Large intestine (tissue), 3 donors: ENCODE data around the gene TBL1XR1. TPM values are rescaled to one million over a fixed set of nuclear protein-coding genes. Genes with fewer than 3 reads are reported as not detected.
A peak's percentile ranks its signal among the peaks of the same experiment; 100 is the strongest.

Experiments used
- DNase-seq, 2 donors: peaks; one replicate each; pipeline versions ENCODE4 v3.0.0 to v3.0.0-alpha.2; 2013
- H3K27ac ChIP-seq: one replicate; pipeline ENCODE4 v1.5.1; 2013; ENCODE audit warnings: low read length
- H3K27me3 ChIP-seq: 2 replicates; pipeline ENCODE4 v1.6.1; 2013; ENCODE audit warnings: low read length; ENCODE audit not compliant: control insufficient read depth, insufficient read depth
- H3K36me3 ChIP-seq: 2 replicates; pipeline ENCODE4 v1.6.1; 2013; ENCODE audit warnings: low read length; ENCODE audit not compliant: control insufficient read depth, insufficient read depth
- H3K4me1 ChIP-seq: one replicate; pipeline ENCODE4 v1.6.1; 2013; ENCODE audit warnings: low read length; ENCODE audit not compliant: control insufficient read depth, insufficient read depth
- H3K4me3 ChIP-seq: one replicate; pipeline ENCODE4 v1.5.1; 2013; ENCODE audit warnings: low read length
- H3K9me3 ChIP-seq: one replicate; pipeline ENCODE4 v1.6.1; 2013; ENCODE audit warnings: mild to moderate bottlenecking, low read depth, low read length, moderate library complexity; ENCODE audit not compliant: control insufficient read depth
- WGBS: methylation state at CpG from one replicate; pipeline ENCODE4 v1.1.5; 2013; ENCODE audit warnings: low lambda C conversion rate; ENCODE audit not compliant: insufficient coverage; 5-methylcytosine and 5-hydroxymethylcytosine counted together
- polyA plus RNA-seq: library from polyadenylated mRNA; unstranded; fragments of 120-200 nt; gene quantifications from one replicate; pipeline ENCODE4 v1.2.1, GENCODE V29; 2013

Gene TBL1XR1
- polyA plus RNA-seq, 1 donor: 75.7 TPM

- H3K27me3 ChIP-seq: no peaks in the 10 kb centered on the region
- DNase-seq: no peak
- no peaks in the 10 kb centered on the region for H3K36me3 ChIP-seq
- WGBS: 83% methylated on average over 1 of the region's 1 CpG
- H3K27ac ChIP-seq: no peak overlapping the region
- H3K4me1 ChIP-seq: no peaks in the 10 kb centered on the region
- H3K4me3 ChIP-seq: no peak overlapping the region
- H3K9me3 ChIP-seq: peaks cover 8% of the 10 kb centered on the region
These were observed 32.5 kb upstream of the TBL1XR1 start for GRCh38 chr3:177229791-177230190.

DNA sequence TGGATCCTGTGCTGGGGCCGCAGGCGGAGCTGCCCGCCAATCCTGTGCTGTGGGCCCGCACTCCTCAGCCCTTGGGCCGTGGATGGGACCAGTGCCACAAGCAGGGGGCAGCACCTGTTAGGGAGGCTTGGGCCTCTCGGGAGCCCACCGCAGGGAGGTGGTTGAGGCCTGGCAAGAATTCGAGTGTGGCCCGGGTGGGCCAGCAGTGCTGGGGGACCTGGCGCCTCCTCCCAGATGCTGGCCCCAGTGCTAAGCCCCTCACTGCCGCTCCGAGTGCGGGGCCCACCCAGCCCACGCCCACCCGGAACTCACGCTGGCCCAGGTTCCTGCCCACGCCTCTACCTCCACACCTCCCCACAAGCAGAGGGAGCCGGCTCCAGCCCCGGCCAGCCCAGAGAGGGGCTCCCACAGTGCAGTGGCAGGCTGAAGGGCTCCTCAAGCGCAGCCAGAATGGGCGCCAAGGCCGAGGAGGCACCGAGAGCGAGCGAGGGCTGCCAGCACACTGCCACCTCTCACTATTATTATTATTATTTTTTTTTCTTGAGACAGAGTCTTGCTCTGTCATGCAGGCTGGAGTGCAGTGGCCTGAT is 31.4 kb upstream of the TBL1XR1 start:
- no peak for DNase-seq
- H3K36me3 ChIP-seq: no peaks in the 10 kb centered on the region
- H3K4me1 ChIP-seq: no peaks in the 10 kb centered on the region
- WGBS: no CpG with 5 or more reads among the region's 25 CpGs
- H3K4me3 ChIP-seq: no peak overlapping the region
- peaks cover 8% of the 10 kb centered on the region for H3K9me3 ChIP-seq
- no peak overlapping the region for H3K27ac ChIP-seq
- no peaks in the 10 kb centered on the region for H3K27me3 ChIP-seq

DNA sequence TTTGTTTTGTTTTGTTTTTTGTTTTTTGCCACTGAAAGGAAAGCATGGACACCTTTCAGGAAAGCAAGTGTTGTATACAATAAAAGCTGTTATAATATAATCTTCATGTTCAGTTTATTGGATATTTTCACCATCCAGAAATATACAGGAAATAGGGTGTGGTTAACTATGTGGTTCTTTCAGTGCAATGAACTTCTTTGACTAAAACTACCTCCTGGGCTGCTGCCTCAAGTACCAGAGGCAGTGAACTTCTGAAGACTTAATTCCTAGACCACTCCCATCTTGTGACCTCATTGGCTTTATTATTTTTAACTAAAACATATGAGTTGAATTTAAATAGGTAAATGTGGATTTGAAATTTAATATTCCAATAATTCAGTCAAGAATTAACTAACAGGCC is 27.1 kb upstream of the TBL1XR1 start:
- Histone ChIP-seq H3K27ac (no peak overlapping the region), H3K36me3 (no peaks in the 10 kb centered on the region), H3K4me3 (no peak overlapping the region), H3K27me3 (no peaks in the 10 kb centered on the region), H3K4me1 (no peaks in the 10 kb centered on the region), H3K9me3 (peaks cover 8% of the 10 kb centered on the region)
- DNase-seq: no peak

DNA sequence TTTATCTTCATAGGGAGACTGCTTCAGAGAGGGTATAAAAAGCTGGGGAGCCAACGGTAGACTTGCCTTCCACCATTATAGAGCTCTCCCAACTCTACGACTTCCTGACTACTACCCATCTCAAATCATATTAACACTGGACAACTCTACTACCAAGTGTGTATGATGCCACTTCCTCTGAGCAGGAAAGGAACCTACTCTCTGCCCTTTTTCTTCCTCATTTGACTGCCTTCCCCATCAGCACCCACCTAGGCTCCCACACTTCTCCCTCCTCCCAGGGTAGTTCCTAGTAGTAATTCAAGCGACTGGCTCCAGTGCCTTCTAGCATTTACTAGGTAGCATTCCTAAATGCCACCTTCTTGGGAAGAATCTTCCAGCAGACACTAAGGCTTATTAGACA is 24.5 kb upstream of the TBL1XR1 start:
- Histone ChIP-seq H3K36me3 (no peaks in the 10 kb centered on the region), H3K9me3 (peaks cover 3% of the 10 kb centered on the region), H3K4me3 (no peak overlapping the region), H3K27ac (no peak overlapping the region), H3K4me1 (no peaks in the 10 kb centered on the region), H3K27me3 (no peaks in the 10 kb centered on the region)
- WGBS: no CpG with 5 or more reads among the region's 3 CpGs
- DNase-seq: no peak

DNA sequence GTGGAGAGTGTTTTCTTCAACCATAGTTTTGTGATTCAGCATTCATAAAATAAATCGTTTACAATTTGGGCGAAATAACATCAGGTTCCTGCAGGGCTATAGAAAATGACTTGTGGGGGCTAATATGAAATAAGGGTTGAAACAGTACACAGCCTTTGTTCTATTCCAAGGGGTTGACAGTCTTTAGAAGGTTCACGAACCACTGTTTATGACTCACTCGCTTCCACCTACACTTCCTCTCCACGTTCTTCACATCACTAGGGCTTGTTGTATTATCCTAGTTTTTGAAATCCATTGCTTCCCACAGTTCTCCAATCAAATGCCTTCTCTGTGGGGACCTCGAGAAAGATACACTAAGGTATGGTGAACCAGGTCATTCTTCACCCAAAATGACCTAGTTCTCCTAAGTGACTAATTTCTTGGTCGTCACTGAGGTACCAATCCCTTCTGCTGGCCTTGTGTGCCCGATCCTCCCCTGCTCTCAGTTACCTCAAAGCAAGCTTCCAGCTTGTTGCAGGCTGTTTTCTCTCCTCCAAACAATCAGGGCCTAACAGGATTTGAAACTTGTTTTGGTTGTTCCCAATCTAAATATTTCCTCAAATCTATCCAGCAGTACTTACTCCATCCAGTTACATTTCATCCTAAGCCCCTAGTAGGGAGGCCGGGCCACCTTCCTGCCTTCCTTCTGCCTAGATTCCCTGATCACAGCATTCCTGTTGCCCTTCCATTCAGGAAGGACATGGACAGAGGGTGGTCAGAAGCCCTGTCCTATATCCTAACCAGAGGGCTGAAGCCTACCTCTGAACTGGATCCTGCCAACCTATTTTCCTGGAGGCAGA is 23.1 kb upstream of the TBL1XR1 start:
- Histone ChIP-seq H3K27ac (no peak overlapping the region), H3K4me3 (no peak overlapping the region), H3K36me3 (no peaks in the 10 kb centered on the region), H3K27me3 (no peaks in the 10 kb centered on the region), H3K9me3 (peaks cover 3% of the 10 kb centered on the region), H3K4me1 (no peaks in the 10 kb centered on the region)
- WGBS: 89% methylated on average over 3 of the region's 9 CpGs
- DNase-seq: no peak

DNA sequence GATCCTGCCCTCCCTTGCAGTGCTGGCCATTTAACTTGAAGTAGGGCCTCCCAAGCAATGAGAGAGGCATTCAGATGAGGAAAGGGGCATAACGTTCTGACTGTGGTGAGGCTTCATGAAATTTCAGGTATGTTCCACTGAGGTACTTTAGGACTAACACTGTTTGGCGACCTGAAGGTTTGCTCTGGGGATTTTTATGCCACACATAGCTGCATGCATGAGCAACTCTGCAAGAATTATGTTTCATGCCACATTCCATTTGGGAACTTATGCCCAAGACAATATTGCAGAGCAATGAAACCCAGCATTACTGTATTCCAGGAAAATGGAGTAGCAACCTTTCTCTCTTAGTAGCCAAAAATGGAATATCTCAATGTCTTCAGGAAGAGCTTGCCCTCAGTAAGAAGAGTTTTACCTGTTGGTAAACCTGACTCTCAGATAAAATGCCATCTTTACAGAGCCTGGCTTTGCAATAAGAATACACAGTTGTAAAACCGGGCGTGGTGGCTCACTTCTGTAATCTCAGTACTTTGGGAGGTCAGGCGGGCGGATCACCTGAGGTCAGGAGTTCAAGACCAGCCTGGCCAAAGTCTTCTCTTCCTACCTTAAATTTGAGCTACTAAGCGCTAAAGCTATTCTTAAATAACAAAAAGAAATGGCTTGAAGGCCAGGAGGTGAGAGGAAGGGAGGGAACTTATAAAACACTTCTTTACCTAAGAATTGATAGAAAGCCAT is 16.7 kb upstream of the TBL1XR1 start:
- Histone ChIP-seq H3K27ac (no peak overlapping the region), H3K4me1 (peaks cover 31% of the 10 kb centered on the region), H3K4me3 (no peak overlapping the region), H3K9me3 (peaks cover 3% of the 10 kb centered on the region), H3K27me3 (no peaks in the 10 kb centered on the region), H3K36me3 (no peaks in the 10 kb centered on the region)
- DNase-seq: peak in 1 of 2 donors; percentile 58
- no CpG with 5 or more reads among the region's 7 CpGs for WGBS

GRCh38 chr3:177212756-177213155 is 15.5 kb upstream of the TBL1XR1 start:
- no peaks in the 10 kb centered on the region for H3K27me3 ChIP-seq
- no peak overlapping the region for H3K27ac ChIP-seq
- WGBS: no CpG with 5 or more reads among the region's 8 CpGs
- no peak for DNase-seq
- H3K4me3 ChIP-seq: no peak overlapping the region
- H3K9me3 ChIP-seq: no peaks in the 10 kb centered on the region
- no peaks in the 10 kb centered on the region for H3K36me3 ChIP-seq
- peaks cover 38% of the 10 kb centered on the region for H3K4me1 ChIP-seq

DNA sequence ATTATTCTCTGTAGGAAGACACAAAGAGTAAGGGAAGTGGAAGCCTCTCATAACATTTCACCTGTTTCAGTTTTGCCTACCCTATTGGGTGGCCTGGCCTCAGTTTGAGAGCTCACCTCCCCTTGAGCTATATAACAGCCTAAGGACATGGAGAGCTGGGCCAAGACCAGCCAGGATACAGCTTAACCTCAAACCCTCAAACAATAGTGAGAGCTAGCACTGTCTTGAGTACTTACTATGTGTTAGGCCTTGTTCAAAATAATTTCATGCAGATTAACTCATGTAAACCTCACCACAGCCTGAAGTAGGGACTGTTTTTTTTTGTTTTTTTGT is 15.0 kb upstream of the TBL1XR1 start:
- H3K4me1 ChIP-seq: peaks cover 38% of the 10 kb centered on the region
- no peaks in the 10 kb centered on the region for H3K27me3 ChIP-seq
- H3K36me3 ChIP-seq: no peaks in the 10 kb centered on the region
- H3K9me3 ChIP-seq: no peaks in the 10 kb centered on the region
- H3K27ac ChIP-seq: peak overlapping the region; percentile 58
- no peak overlapping the region for H3K4me3 ChIP-seq
- no peak for DNase-seq

DNA sequence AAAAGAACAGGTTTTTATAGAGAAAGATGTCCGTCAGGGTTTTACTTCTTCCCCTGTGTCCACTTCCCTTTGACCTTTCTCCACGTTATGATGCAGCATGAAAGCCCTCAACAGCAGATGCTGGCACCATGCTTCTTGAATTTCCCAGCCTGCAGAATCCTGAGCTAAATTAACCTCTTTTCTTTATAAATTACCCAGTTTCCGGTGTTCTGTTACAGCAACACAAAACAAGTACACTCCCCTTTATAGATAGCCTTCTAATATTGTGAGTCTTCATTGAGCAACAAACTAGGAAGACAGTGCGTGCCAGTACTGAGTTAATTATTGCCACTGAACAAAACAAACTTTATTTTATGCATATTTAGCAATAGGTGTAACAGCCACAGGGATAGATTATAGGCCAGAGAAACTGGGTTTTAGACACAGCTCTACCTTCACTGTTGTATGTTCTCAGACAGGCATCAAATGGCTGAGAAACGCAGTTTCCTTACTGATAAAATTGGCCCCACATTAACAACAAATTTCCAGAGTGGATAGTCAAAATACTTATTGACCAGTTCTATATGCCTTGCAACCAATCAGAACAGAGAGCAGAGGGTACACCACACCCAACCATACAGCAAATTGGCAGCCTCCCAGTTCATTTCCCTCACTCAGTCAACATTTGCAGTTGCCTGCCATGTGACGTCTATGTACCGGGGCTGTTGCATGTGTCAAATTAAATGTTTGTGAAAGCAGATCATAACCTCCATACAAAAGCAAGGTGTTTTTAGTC is 14.4 kb upstream of the TBL1XR1 start:
- Histone ChIP-seq H3K9me3 (no peaks in the 10 kb centered on the region), H3K4me1 (peaks cover 38% of the 10 kb centered on the region), H3K4me3 (no peak overlapping the region), H3K36me3 (no peaks in the 10 kb centered on the region), H3K27me3 (no peaks in the 10 kb centered on the region), H3K27ac (peak overlapping the region; percentile 58)
- DNase-seq: peak; percentile 68 to 89
- no CpG with 5 or more reads among the region's 7 CpGs for WGBS

DNA sequence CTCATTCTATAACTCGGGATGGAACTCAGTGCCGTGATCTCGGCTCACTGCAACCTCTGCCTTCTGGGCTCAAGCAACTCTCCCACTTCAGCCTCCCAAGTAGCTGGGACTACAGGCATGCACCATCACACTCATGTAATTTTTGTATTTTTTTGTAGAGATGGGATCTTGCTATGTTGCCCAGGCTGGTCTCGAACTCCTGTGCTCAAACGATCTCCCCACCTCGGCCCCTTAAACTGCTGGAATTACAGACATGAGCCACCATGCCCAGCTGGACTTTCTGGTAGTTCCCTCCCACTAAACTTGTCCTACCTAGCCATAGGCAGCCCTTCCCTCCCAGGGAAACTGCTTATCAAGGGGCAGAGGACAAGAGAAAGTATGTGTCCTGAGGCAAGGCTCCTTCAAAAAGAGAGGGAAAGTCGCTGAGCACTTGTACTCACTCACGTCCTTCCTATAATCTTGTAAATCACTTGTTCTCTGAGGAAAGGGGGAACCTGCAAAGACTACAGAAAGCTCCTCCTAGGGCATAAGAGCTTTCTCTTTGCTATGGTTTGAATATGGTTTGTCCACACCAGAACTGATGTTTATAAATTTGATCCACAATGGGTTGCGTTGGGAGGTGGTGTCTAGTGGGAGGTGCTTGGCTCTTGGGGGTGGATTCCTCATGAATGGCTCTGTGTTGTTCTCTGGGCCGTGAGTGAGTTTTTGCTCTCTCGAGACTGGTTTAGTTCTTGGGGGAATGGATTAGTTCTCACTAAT is 13.6 kb upstream of the TBL1XR1 start:
- no peaks in the 10 kb centered on the region for H3K27me3 ChIP-seq
- H3K4me3 ChIP-seq: no peak overlapping the region
- no CpG with 5 or more reads among the region's 11 CpGs for WGBS
- H3K27ac ChIP-seq: peak overlapping the region; percentile 58
- H3K4me1 ChIP-seq: peaks cover 38% of the 10 kb centered on the region
- no peaks in the 10 kb centered on the region for H3K9me3 ChIP-seq
- H3K36me3 ChIP-seq: no peaks in the 10 kb centered on the region
- DNase-seq: peak in 1 of 2 donors; percentile 44
